GM12878 (cell line): ENCODE data around the gene CBARP. TPM values are rescaled to one million over a fixed set of nuclear protein-coding genes. Genes with fewer than 3 reads are reported as not detected.

Experiments
- ATAC-seq: fragments of 200-7000 bp; cut with Tn5 transposase; 3 replicates; pipeline ENCODE4 v1.9.1; 2020; ENCODE audit warnings: mild to moderate bottlenecking, moderate library complexity
- BruUV-seq: library from RNA; stranded (reverse); fragments of 400-500 nt; replicated peaks from 2 replicates; lab custom pipeline; 2021; lab: Mats Ljungman, UMichigan
- CTCF ChIA-PET: fragments of 300-600 bp; sonication (Branson Sonifier 250); formaldehyde crosslinking; extraction: SDS; loops from one replicate; lab custom pipeline; 2021; ENCODE audit warnings: inconsistent platforms; lab: Yijun Ruan, JAX
- POLR2A ChIA-PET: fragments of 350-600 bp; formaldehyde crosslinking; extraction: SDS; loops from one replicate; lab custom pipeline; 2021; ENCODE audit warnings: inconsistent platforms; lab: Charles Lee
- RAD21 ChIA-PET: fragments of 300-600 bp; sonication (Branson Sonifier 250); formaldehyde crosslinking; loops from one replicate; lab custom pipeline; 2023; ENCODE audit warnings: antibody characterized with exemption; ENCODE audit not compliant: unreplicated experiment; lab: Charles Lee
- SMC1A ChIA-PET: fragments of 300-600 bp; sonication (Branson Sonifier 250); formaldehyde crosslinking; loops from one replicate; lab custom pipeline; 2023; ENCODE audit not compliant: unreplicated experiment, uncharacterized antibody; lab: Charles Lee
- DNase-seq: peaks from one replicate; pipeline ENCODE4 v3.0.0-alpha.2; 2011; ENCODE audit warnings: low read depth, low spot score
- FAIRE-seq: peaks from 3 replicates; lab custom pipeline; 2011; peaks lifted over from hg19 to GRCh38; lab: Jason Lieb, UNC
- H2AFZ ChIP-seq: 2 replicates; pipeline ENCODE4 v1.6.0; 2011; ENCODE audit warnings: low read depth, low read length, control low read depth; ENCODE audit not compliant: control insufficient read depth
- H3K27ac ChIP-seq: 2 replicates; pipeline ENCODE4 v1.5.1; 2011; ENCODE audit warnings: control low read depth; ENCODE audit not compliant: control insufficient read depth, insufficient read depth
- H3K27me3 ChIP-seq, 2 experiments: replicated peaks in 1 of 2; 2 replicates each; pipeline versions ENCODE4 v1.6.0 to v1.6.1; 2011; ENCODE audit warnings: low read length in 1 of 2; ENCODE audit not compliant: control insufficient read depth in 2 of 2, insufficient read depth in 2 of 2
- H3K36me3 ChIP-seq, 2 experiments: 2 replicates each; pipeline ENCODE4 v1.5.1; 2011; ENCODE audit warnings: low read length in 1 of 2; ENCODE audit not compliant: control insufficient read depth in 2 of 2, insufficient read depth in 2 of 2
- H3K4me1 ChIP-seq: 2 replicates; pipeline ENCODE4 v1.6.1; 2011; ENCODE audit warnings: mild to moderate bottlenecking, low read length, moderate library complexity, mixed read lengths; ENCODE audit not compliant: control insufficient read depth, insufficient read depth
- H3K4me2 ChIP-seq: 2 replicates; pipeline ENCODE4 v1.6.0; 2011; ENCODE audit warnings: control low read depth; ENCODE audit not compliant: control insufficient read depth, insufficient read depth
- H3K4me3 ChIP-seq: fragments of 200-600 bp; sonication (generic); 2 replicates; pipeline ENCODE4 v1.5.1; 2016
- H3K79me2 ChIP-seq: 2 replicates; pipeline ENCODE4 v1.6.0; 2011; ENCODE audit warnings: low read length; ENCODE audit not compliant: control insufficient read depth, insufficient read depth
- H3K9ac ChIP-seq: 2 replicates; pipeline ENCODE4 v1.8.0; 2011; ENCODE audit warnings: low read length, control low read depth, mixed read lengths; ENCODE audit not compliant: control insufficient read depth, insufficient read depth
- H3K9me3 ChIP-seq: replicated peaks from 3 replicates; pipeline ENCODE4 v1.5.1; 2011; ENCODE audit warnings: mild to moderate bottlenecking, low read length; ENCODE audit not compliant: control insufficient read depth, insufficient read depth
- H4K20me1 ChIP-seq: 2 replicates; pipeline ENCODE4 v1.6.0; 2011; ENCODE audit not compliant: control insufficient read depth, insufficient read depth
- CBFB ChIP-seq: IDR thresholded peaks from 2 replicates; pipeline ENCODE4 v1.6.1; 2016; ENCODE audit warnings: antibody characterized with exemption, low read depth
- FOS ChIP-seq: IDR thresholded peaks from 3 replicates; pipeline ENCODE4 v1.6.1; 2011; ENCODE audit warnings: borderline replicate concordance; ENCODE audit not compliant: insufficient read length; ENCODE audit errors: extremely low read depth
- HCFC1 ChIP-seq: fragments of 150-350 bp; IDR thresholded peaks from 2 replicates; pipeline ENCODE4 v1.6.1; 2014; ENCODE audit warnings: low read length
- HDAC2 ChIP-seq: fragments of 200-600 bp; sonication (generic); IDR thresholded peaks from 2 replicates; pipeline ENCODE4 v1.6.1; 2017
- MEF2B ChIP-seq: fragments of 450-650 bp; IDR thresholded peaks from 2 replicates; pipeline ENCODE4 v1.6.1; 2018; ENCODE audit warnings: mild to moderate bottlenecking, moderate library complexity; ENCODE audit not compliant: partially characterized antibody, poor library complexity, severe bottlenecking
- MTA3 ChIP-seq: IDR thresholded peaks from 2 replicates; pipeline ENCODE4 v1.6.1; 2012; ENCODE audit warnings: low read length, inconsistent platforms, borderline replicate concordance
- RAD51 ChIP-seq: fragments of 450-650 bp; IDR thresholded peaks from 2 replicates; pipeline ENCODE4 v1.6.1; 2016; ENCODE audit warnings: moderate library complexity, mild to moderate bottlenecking, inconsistent platforms
- RELA ChIP-seq: fragments of 450-650 bp; IDR thresholded peaks from 2 replicates; pipeline ENCODE4 v1.8.0; 2014; ENCODE audit warnings: borderline replicate concordance; ENCODE audit not compliant: partially characterized antibody
- SPI1 ChIP-seq: IDR thresholded peaks from 2 replicates; pipeline ENCODE4 v1.6.1; 2011; ENCODE audit warnings: low read depth, mild to moderate bottlenecking, low read length, moderate library complexity, borderline replicate concordance; ENCODE audit not compliant: insufficient read depth
- WGBS: methylation state at CpG from one replicate; pipeline ENCODE4 v1.1.6; 2016; ENCODE audit warnings: low lambda C conversion rate; ENCODE audit not compliant: insufficient replicate concordance, insufficient coverage; ENCODE audit errors: missing lambda C conversion rate; 5-methylcytosine and 5-hydroxymethylcytosine counted together
- in situ Hi-C: fragments of 300-500 bp; cut with MboI; formaldehyde crosslinking; loops from 9 replicates; pipeline ENCODE4 v1.14.3; 2018; ENCODE audit warnings: mixed read lengths
- intact Hi-C: fragments of 100-400 bp; cut with micrococcal nuclease; formaldehyde crosslinking; loops from one replicate; pipeline ENCODE4 v1.14.2; 2022; ENCODE audit not compliant: unreplicated experiment
- polyA plus RNA-seq, 11 experiments: library from polyadenylated mRNA; depleted of rRNA in 4 of 11; unstranded in 6 of 11; stranded (reverse) in 5 of 11; fragments of >200 nt; fragmentation: Nextera tagmentation in 4 of 11; fragmentation: Illumina TruSeq in 1 of 11; extraction: Ambion mirVana in 4 of 11; extraction: Trizol in 1 of 11; gene quantifications; 1 replicate in 1 of 11; 2 replicates in 10 of 11; pipeline versions ENCODE4 v1.2.1 to v1.2.3, GENCODE V29; 2011 to 2016; ENCODE audit warnings: inconsistent platforms in 2 of 11, missing spikeins in 2 of 11, low read depth in 1 of 11
- total RNA-seq, 4 experiments: library from RNA; depleted of rRNA in 3 of 4; stranded (reverse); fragments of >200 nt in 3 of 4; fragmentation: Illumina TruSeq in 1 of 4; extraction: Trizol in 1 of 4; gene quantifications; 2 replicates each; pipeline versions ENCODE4 v1.2.1 to v1.2.3, GENCODE V29; 2013 to 2021
- TF ChIP-seq, protein P1 (sequence below): IDR thresholded peaks from 2 replicates; pipeline ENCODE4 v1.6.1; 2011; ENCODE audit warnings: low read depth, mild to moderate bottlenecking, low read length, moderate library complexity, borderline replicate concordance; ENCODE audit errors: extremely low read depth
- TF ChIP-seq, protein P2 (sequence below): fragments of 450-650 bp; IDR thresholded peaks from 2 replicates; pipeline ENCODE4 v1.6.1; 2017; ENCODE audit warnings: borderline replicate concordance
- TF ChIP-seq, protein P3 (sequence below): IDR thresholded peaks from 2 replicates; pipeline ENCODE4 v1.6.1; 2012; ENCODE audit warnings: mild to moderate bottlenecking, low read depth, low read length

CBARP gene
- total and polyA plus RNA-seq, 10 of the 15 experiments (the other 5 are each of a cell fraction or from before 2014, with no cell fraction given), result 0.04 to 0.59 (median 0.18) TPM; not detected in 3

DNA sequence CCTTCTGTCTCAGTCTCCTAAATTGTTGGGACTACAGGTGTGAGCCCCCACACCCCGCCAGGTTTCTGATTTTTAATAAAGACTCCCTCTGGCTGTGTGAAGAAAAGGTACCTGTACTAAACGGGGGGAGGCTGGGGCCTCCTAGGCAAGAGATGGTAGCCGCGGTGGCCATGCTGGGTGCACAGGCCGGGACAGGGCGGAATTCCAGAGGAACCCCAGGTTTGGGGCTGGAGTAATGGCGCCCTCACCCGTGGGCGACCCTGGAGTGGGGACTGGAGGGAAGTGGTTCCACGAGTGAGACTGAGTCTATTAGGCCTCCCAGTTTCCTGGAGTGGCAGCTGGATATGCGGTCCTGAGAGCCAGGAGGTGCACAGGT, 1.6 kb upstream of the CBARP start:
- Histone ChIP-seq H2AFZ (no peak overlapping the region), H3K9ac (no peak overlapping the region), H3K79me2 (peaks cover 15% of the 10 kb centered on the region), H3K9me3 (no peaks in the 10 kb centered on the region; the same call in 2 of the 3 replicates), H3K4me2 (no peak overlapping the region), H3K4me1 (peaks cover 17% of the 10 kb centered on the region), H3K27ac (no peak overlapping the region), H3K4me3 (no peak overlapping the region), H3K27me3 (peaks cover 0 to 10% of the 10 kb centered on the region in 2 experiments; a peak in 3 of 4 replicates), H4K20me1 (no peaks in the 10 kb centered on the region), H3K36me3 (no peaks in the 10 kb centered on the region; a peak in 1 of 4 replicates)
- ChIA-PET SMC1A (no interaction called here), RAD21 (no interaction called here), CTCF (interaction anchor here (0.6 to 2.7 kb wide), 4 partner anchors 25 to 213 kb away, joined by 3 to 10 read pairs (median 4); partner anchors contain the start of gene CNN2), POLR2A (no interaction called here)
- BruUV-seq, result no TSS peak
- ATAC-seq (no peak), DNase-seq (no peak), FAIRE-seq (no peak)
- in situ Hi-C loops (no loop called here), intact Hi-C loops (no loop called here)
- TF ChIP-seq FOS, result no peak
- TF ChIP-seq, protein P1, sequence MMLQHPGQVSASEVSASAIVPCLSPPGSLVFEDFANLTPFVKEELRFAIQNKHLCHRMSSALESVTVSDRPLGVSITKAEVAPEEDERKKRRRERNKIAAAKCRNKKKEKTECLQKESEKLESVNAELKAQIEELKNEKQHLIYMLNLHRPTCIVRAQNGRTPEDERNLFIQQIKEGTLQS, result no peak
- TF ChIP-seq HDAC2, result no peak
- no peak for TF ChIP-seq SPI1
- TF ChIP-seq, protein P2, sequence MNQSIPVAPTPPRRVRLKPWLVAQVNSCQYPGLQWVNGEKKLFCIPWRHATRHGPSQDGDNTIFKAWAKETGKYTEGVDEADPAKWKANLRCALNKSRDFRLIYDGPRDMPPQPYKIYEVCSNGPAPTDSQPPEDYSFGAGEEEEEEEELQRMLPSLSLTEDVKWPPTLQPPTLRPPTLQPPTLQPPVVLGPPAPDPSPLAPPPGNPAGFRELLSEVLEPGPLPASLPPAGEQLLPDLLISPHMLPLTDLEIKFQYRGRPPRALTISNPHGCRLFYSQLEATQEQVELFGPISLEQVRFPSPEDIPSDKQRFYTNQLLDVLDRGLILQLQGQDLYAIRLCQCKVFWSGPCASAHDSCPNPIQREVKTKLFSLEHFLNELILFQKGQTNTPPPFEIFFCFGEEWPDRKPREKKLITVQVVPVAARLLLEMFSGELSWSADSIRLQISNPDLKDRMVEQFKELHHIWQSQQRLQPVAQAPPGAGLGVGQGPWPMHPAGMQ, result no peak
- TF ChIP-seq RELA, result no peak
- TF ChIP-seq, protein P3, sequence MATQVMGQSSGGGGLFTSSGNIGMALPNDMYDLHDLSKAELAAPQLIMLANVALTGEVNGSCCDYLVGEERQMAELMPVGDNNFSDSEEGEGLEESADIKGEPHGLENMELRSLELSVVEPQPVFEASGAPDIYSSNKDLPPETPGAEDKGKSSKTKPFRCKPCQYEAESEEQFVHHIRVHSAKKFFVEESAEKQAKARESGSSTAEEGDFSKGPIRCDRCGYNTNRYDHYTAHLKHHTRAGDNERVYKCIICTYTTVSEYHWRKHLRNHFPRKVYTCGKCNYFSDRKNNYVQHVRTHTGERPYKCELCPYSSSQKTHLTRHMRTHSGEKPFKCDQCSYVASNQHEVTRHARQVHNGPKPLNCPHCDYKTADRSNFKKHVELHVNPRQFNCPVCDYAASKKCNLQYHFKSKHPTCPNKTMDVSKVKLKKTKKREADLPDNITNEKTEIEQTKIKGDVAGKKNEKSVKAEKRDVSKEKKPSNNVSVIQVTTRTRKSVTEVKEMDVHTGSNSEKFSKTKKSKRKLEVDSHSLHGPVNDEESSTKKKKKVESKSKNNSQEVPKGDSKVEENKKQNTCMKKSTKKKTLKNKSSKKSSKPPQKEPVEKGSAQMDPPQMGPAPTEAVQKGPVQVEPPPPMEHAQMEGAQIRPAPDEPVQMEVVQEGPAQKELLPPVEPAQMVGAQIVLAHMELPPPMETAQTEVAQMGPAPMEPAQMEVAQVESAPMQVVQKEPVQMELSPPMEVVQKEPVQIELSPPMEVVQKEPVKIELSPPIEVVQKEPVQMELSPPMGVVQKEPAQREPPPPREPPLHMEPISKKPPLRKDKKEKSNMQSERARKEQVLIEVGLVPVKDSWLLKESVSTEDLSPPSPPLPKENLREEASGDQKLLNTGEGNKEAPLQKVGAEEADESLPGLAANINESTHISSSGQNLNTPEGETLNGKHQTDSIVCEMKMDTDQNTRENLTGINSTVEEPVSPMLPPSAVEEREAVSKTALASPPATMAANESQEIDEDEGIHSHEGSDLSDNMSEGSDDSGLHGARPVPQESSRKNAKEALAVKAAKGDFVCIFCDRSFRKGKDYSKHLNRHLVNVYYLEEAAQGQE, result no peak
- no peak for TF ChIP-seq CBFB
- TF ChIP-seq HCFC1, result no peak
- no peak for TF ChIP-seq MTA3
- TF ChIP-seq RAD51, result no peak
- no peak for TF ChIP-seq MEF2B
- 74% methylated on average over 11 of the region's 11 CpGs for WGBS
